Measurements from ENCODE around the gene FGF14.

The FGF14 gene

GRCh38 chr13:101783554-101783953 is 618.3 kb downstream of the FGF14 start:
- DNase-seq (ENCODE audit: low spot score) = no peak

DNA sequence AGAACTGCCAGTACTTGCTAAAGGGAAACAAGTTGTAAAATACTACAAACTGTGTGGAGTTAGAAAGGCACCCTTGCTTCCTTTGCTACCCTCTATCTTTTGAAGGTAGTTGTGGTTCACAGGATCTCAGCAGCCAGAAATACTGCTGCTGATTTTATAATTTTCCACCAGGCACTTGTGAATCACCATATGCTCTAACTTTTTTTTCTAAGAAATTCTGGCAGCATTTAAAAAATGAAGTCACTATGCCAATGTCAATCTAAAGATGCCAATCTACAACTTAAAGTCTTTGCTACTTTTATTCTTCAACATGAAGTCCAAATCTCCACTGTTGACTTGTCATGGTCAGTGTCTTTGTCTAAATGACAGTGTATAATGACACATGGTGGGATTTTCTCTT is 621.6 kb downstream of the FGF14 start:
- DNase-seq (ENCODE audit: low spot score) = no peak

GRCh38 chr13:101779147-101779546 is 622.7 kb downstream of the FGF14 start:
- DNase-seq (ENCODE audit: low spot score) = no peak

- DNase-seq (ENCODE audit: low spot score) = no peak
Observed at GRCh38 chr13:101775267-101775666, 626.6 kb downstream of the FGF14 start.

- no peak for DNase-seq (ENCODE audit: low spot score)
Observed at GRCh38 chr13:101774393-101774792, 627.5 kb downstream of the FGF14 start.

DNA sequence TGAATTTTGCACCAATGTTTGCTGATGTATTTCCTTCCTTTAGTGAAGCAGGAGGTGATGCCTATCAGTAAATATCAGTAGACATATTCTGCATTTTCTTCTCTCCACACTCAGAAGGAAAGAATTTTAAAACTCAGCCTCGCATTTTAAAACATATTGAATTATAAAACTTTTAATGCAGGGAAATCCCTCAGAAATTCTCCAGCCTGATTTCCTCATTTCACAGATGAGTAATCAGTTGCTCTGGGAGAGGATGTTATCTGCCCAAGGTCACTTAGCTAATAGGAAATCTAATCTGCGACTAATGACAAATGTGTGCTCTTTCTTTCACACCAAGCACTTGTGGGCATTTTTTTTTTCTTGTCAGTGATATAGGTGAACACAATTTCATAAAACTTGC is 628.8 kb downstream of the FGF14 start:
- DNase-seq (ENCODE audit: low spot score) = no peak

DNA sequence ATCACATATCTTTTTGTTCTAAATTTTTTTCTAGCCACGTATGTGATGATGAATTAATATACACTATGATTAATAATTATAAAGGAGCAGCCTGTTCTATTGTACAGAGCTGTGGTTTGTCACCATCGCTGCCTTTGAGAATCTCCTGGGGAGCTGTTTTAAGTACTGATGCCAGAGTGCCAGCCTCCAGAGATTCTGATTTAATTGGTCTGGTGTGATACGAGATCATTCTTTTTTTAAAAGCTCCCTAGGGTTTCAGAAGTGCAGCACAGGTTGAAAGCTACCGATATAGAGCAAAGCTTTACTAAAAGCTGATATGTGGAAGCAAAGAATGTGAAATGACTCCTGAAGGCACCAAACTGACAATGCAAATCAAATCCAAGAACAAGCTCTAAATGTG is 634.7 kb downstream of the FGF14 start:
- no peak for DNase-seq (ENCODE audit: low spot score)

GRCh38 chr13:101763191-101763590 is 638.7 kb downstream of the FGF14 start:
- no peak for DNase-seq (ENCODE audit: low spot score)

GRCh38 chr13:101757446-101758039 is 644.3 kb downstream of the FGF14 start:
- DNase-seq (ENCODE audit: low spot score) = peak; percentile 28

GRCh38 chr13:101755228-101755887 is 646.5 kb downstream of the FGF14 start:
- no peak for DNase-seq (ENCODE audit: low spot score)

DNA sequence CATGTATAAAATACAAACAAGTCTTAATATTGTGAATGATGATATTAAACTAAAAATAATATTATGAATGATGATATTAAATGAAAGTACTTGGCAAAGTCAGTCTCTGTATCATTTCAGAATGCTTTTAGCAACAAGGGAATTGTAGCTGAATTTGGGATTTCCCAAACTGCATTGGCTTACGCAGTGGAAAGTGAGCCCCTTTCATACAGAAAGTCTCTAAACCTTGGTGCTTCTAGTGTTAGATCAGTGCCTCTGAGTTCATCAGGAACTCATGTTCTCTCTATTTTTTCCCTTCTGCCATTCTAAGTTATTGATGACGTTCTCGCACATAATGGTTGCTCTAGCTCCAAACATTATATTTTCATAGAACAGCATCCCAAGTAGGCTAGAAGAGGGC is 649.4 kb downstream of the FGF14 start:
- no peak for DNase-seq (ENCODE audit: low spot score)

DNA sequence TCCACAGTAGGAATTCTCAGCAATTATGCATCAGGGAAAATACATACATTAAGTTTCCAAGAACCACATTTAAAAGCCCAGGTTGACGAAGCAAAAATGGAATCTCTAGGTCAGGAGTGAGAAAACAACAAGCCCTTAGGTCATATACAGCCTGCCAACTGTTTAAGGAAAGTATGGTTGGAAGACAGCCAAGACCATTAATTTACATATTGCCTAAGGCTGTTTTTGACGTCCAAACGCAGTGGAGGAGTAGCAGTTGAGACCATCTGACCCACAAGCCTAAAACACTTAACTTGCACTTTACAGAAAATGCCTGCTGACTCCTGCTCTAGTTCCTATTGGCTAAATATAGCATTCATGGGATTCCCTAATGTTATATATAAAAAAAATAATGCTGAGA is 650.4 kb downstream of the FGF14 start:
- DNase-seq (ENCODE audit: low spot score) = no peak

GRCh38 chr13:101749584-101749983 is 652.3 kb downstream of the FGF14 start:
- DNase-seq (ENCODE audit: low spot score) = no peak

- no peak for DNase-seq (ENCODE audit: low spot score)
Observed at GRCh38 chr13:101747039-101747438, 654.8 kb downstream of the FGF14 start.

DNA sequence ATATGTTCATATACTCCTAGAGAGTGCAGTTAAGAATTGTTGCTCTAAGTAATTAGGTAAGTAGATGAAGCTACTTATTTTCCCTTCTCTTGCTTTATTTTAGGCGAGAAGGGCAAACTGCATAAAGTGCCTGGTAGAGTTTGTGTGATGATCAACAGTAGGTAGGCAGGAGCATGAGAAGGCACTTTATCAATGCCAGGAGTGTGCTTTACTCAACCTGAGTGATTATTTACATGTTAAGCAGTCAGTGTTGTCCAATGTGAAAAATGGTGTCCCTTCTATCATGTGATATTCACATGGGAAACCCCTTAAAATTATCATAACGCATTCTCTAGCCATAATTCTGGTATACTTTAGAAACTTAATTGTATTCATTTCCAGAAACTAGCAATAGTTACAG is 655.3 kb downstream of the FGF14 start:
- no peak for DNase-seq (ENCODE audit: low spot score)

- no peak for DNase-seq (ENCODE audit: low spot score)
Observed at GRCh38 chr13:101739382-101740178, 662.3 kb downstream of the FGF14 start.

DNA sequence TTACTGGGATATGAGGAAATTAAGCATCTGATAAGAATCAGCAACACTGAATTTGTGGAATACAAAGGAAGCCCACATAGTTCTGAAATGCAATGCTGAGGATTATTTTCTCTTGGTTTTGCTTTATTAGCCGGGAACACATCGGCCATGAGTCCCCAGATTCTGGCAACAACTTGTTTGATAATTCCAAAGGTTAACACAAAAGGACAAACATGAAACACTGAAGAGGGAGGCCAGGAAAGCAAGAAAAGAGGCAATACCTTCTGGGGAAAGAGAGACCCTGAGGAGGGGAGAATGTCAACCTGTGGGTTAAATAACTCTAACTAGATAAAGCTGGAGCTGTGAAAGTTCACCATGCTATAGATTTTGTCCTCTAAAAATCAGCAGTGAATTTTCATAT is 663.5 kb downstream of the FGF14 start:
- DNase-seq (ENCODE audit: low spot score) = no peak

GRCh38 chr13:101736566-101736965 is 665.3 kb downstream of the FGF14 start:
- no peak for DNase-seq (ENCODE audit: low spot score)

DNA sequence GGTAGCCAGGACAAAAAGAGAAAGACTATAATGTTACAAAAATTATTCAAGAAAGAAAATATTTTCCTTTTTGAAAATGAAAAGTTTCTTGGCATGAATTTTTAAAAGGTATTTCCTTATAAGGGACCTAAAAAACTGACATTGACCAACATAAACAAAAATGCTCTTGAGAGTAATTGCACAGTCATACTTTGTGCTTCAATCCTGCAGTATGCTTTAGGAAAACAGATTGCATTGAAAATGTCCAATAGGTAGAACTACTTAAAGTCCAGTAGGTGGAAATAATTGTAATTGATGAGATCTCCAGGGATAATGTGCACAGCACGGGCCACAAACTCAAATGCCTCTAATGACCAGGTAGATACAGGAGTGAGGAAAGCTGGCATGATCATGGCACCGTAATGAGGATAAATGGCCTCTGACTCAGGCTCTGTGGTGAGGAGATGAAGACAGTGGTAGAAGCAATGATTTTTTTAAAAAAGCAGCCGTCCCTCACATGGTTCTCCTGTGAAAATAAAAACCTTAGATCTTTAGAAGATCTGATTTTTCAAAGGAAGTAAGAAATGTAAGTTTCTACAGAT is 671.3 kb downstream of the FGF14 start:
- no peak for DNase-seq (ENCODE audit: low spot score)

GRCh38 chr13:101728615-101729014 is 673.2 kb downstream of the FGF14 start:
- DNase-seq (ENCODE audit: low spot score) = no peak

- no peak for DNase-seq (ENCODE audit: low spot score)
Observed at GRCh38 chr13:101728021-101728420, 673.8 kb downstream of the FGF14 start.

- DNase-seq (ENCODE audit: low spot score) = no peak
Observed at GRCh38 chr13:101727118-101727517, 674.7 kb downstream of the FGF14 start.

DNA sequence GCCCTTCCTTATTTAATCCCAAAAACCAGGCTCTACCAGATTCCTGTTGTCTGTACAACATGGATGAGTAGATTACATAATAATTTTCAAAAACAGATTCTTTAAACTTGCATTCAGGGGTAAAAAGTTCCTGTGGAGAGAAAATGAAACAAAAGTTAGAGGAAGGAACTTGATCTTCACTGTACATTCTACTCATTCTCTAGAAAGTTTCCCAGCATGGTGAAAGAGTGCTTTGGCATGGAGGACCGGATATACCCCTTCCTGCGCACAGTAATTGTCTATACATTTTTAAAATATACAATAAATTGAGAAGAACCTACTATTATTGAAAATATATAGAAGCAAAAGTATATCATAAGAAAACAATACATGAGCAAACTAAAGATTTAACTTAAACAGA is 675.2 kb downstream of the FGF14 start:
- no peak for DNase-seq (ENCODE audit: low spot score)
